Right lobe of liver (tissue), 6 donors: ENCODE measurements around the gene ZBTB7B. TPM values are rescaled to one million over a fixed set of nuclear protein-coding genes. Genes with fewer than 3 reads are reported as not detected.

Experiments
- ATAC-seq, 4 donors: fragments of 200-7000 bp; cut with Tn5 transposase; one replicate each; pipeline ENCODE4 v1.9.1; 2020; ENCODE audit warnings: mild to moderate bottlenecking in 4 of 4, moderate library complexity in 4 of 4
- DNase-seq, 3 donors: peaks; one replicate each; pipeline ENCODE4 v3.0.0-alpha.2; 2020
- H3K27ac ChIP-seq, 3 donors: fragments of 200-600 bp; one replicate each; pipeline ENCODE4 v1.8.0; 2022
- H3K27me3 ChIP-seq, 2 donors: fragments of 200-600 bp; one replicate each; pipeline ENCODE4 v1.8.0; 2022
- H3K36me3 ChIP-seq, 4 donors: fragments of 200-600 bp; sonication (generic) in 1 of 4; one replicate each; pipeline versions ENCODE4 v1.5.1 to v1.8.0; 2017 to 2022; ENCODE audit warnings: control low read depth in 1 of 4
- H3K4me1 ChIP-seq, 4 donors: fragments of 200-600 bp; sonication (generic) in 1 of 4; one replicate each; pipeline versions ENCODE4 v1.5.1 to v1.8.0; 2017 to 2022; ENCODE audit warnings: control low read depth in 1 of 4
- H3K4me3 ChIP-seq, 3 donors: fragments of 200-600 bp; one replicate each; pipeline ENCODE4 v1.8.0; 2022
- H3K9me3 ChIP-seq, 4 donors: fragments of 200-600 bp; sonication (generic) in 1 of 4; one replicate each; pipeline versions ENCODE4 v1.5.1 to v1.8.0; 2017 to 2022; ENCODE audit warnings: control low read depth in 1 of 4
- POLR2A ChIP-seq: fragments of 450-650 bp; IDR thresholded peaks from one replicate; pipeline ENCODE4 v1.6.1; 2017; ENCODE audit warnings: antibody characterized with exemption, mild to moderate bottlenecking
- WGBS: methylation state at CpG from one replicate; pipeline ENCODE4 v1.1.6; 2018; ENCODE audit warnings: low coverage, low lambda C conversion rate; ENCODE audit not compliant: insufficient coverage; ENCODE audit errors: missing lambda C conversion rate; 5-methylcytosine and 5-hydroxymethylcytosine counted together
- intact Hi-C, 2 donors: fragments of 100-400 bp; cut with DNase I; formaldehyde crosslinking; loops; one replicate each; pipeline versions ENCODE4 v1.11.2 to v1.14.1; 2022
- total RNA-seq, 6 experiments: library from RNA; depleted of rRNA in 2 of 6; stranded (reverse); fragments of >200 nt in 2 of 6; fragmentation: NEBNext Ultra II Directional in 3 of 6; extraction: Animal tissue kit (Norgen Biotek cat#: 25700) in 3 of 6; gene quantifications; one replicate each; pipeline versions ENCODE4 v1.1.0 to v1.2.4, GENCODE V29; 2016 to 2023
- TF ChIP-seq, protein P1 (sequence below), 4 donors: fragments of 200-600 bp in 3 of 4; fragments of 450-650 bp in 1 of 4; IDR thresholded peaks; one replicate each; pipeline versions ENCODE4 v1.5.1 to v1.8.0; 2016 to 2022; ENCODE audit warnings: antibody characterized with exemption in 4 of 4, mild to moderate bottlenecking in 2 of 4
- donor health status: DM: no; HTN: yes; CAD: no.
- donor health status: DM: no; HTN: no; CAD: no.
- donor health status: DM: no; HTN: no; CAD: no.
- donor health status: DM: no; HTN: yes; CAD: no.
- donor health status: DM: no; HTN: yes; CAD: no.

ZBTB7B gene
- total RNA-seq, 6 experiments from 2014 or later, result 35.0 to 83.8 (median 38.8) TPM

DNA sequence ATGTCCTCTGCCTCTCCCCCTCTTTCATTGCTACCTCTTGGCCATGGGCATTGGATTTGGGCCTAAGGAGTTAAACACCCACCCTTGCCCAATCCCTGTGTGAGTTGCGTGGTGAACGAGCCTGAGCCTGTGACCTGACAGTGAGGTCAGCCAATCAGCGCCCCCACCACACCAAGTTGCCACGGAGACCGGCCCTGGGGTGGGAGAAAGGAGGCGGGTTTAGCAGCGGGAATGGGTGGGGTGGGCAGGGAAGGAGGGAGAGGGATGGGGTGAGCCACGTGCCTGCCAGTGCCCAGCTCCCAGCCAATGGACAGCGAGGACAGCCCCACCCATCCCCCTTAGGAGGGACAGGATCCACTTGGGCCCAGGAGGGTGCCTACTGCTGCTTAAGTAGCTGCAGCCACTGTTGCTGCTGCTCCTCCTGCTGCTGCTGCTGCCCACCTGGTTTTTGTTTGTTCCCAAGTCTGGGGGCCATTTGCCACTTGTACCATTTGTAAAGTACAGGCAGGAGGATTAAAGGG, 9.5 kb downstream of the ZBTB7B start:
- Histone ChIP-seq H3K36me3 (peaks cover 0 to 21% (median 13%) of the 10 kb centered on the region in 4 donors), H3K4me1 (peaks cover 0 to 65% (median 21%) of the 10 kb centered on the region in 4 donors), H3K27me3 (no peaks in the 10 kb centered on the region), H3K27ac (peak overlapping the region in 1 of 3 donors; percentile 1), H3K4me3 (no peak overlapping the region), H3K9me3 (no peaks in the 10 kb centered on the region)
- WGBS, result 16% methylated on average over 4 of the region's 9 CpGs
- DNase-seq (peak; percentile 47 to 76 (median 68)), ATAC-seq (peak; percentile 16 to 50 (median 23))
- TF ChIP-seq POLR2A, result no peak
- TF ChIP-seq, protein P1, sequence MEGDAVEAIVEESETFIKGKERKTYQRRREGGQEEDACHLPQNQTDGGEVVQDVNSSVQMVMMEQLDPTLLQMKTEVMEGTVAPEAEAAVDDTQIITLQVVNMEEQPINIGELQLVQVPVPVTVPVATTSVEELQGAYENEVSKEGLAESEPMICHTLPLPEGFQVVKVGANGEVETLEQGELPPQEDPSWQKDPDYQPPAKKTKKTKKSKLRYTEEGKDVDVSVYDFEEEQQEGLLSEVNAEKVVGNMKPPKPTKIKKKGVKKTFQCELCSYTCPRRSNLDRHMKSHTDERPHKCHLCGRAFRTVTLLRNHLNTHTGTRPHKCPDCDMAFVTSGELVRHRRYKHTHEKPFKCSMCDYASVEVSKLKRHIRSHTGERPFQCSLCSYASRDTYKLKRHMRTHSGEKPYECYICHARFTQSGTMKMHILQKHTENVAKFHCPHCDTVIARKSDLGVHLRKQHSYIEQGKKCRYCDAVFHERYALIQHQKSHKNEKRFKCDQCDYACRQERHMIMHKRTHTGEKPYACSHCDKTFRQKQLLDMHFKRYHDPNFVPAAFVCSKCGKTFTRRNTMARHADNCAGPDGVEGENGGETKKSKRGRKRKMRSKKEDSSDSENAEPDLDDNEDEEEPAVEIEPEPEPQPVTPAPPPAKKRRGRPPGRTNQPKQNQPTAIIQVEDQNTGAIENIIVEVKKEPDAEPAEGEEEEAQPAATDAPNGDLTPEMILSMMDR (IDR thresholded peaks at IDR 0.05), result no peak
- intact Hi-C loops, result no loop called here

GRCh38 chr1:155012776-155013602, 10.4 kb downstream of the ZBTB7B start:
- WGBS, result 36% methylated on average over 2 of the region's 3 CpGs
- TF ChIP-seq POLR2A, result no peak
- TF ChIP-seq, protein P1 (IDR thresholded peaks at IDR 0.05), result no peak
- intact Hi-C loops, result no loop called here
- Histone ChIP-seq H3K36me3 (peaks cover 0 to 21% (median 13%) of the 10 kb centered on the region in 4 donors), H3K4me3 (no peak overlapping the region), H3K27me3 (no peaks in the 10 kb centered on the region), H3K27ac (peak overlapping the region in 1 of 3 donors; percentile 1), H3K4me1 (peaks cover 0 to 58% (median 20%) of the 10 kb centered on the region in 4 donors), H3K9me3 (no peaks in the 10 kb centered on the region)
- no peak for ATAC-seq
- peak in 1 of 3 donors; percentile 3 for DNase-seq

DNA sequence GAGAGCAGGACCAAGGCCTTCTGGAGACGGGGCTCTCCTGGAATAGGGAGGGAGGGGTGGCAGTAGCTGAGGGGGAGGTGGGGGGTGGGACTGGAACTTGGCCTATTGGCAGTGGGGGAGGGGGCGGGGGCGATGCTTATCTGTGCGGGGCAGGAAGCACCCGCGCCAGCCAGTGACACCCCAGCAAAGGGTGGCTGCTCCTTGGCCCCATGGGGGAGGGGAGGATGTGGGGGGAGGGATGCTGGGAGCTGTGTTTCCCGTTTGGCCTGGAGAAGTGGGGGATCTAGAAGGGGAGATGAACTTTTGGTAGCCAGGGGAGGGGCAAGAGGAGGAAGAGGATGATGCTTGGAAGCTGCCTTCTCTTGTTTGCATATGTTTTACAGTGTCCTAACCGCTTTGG, 11.0 kb downstream of the ZBTB7B start:
- no peaks in the 10 kb centered on the region for H3K9me3 ChIP-seq
- no peak overlapping the region for H3K27ac ChIP-seq
- peaks cover 0 to 51% (median 19%) of the 10 kb centered on the region in 4 donors for H3K4me1 ChIP-seq
- no peak for TF ChIP-seq POLR2A
- TF ChIP-seq, protein P1 (IDR thresholded peaks at IDR 0.05), result no peak
- intact Hi-C loops, result no loop called here
- H3K4me3 ChIP-seq, result no peak overlapping the region
- peak in 1 of 3 donors; percentile 23 for DNase-seq
- H3K36me3 ChIP-seq, result peaks cover 0 to 21% (median 13%) of the 10 kb centered on the region in 4 donors
- ATAC-seq, result no peak
- WGBS, result 35% methylated on average over 4 of the region's 8 CpGs
- no peaks in the 10 kb centered on the region for H3K27me3 ChIP-seq

- ATAC-seq, result no peak
- H3K27me3 ChIP-seq, result no peaks in the 10 kb centered on the region
- H3K4me1 ChIP-seq, result peaks cover 0 to 42% (median 14%) of the 10 kb centered on the region in 4 donors
- DNase-seq, result peak in 1 of 3 donors; percentile 19
- 60% methylated on average over 2 of the region's 31 CpGs for WGBS
- intact Hi-C loops, result no loop called here
- H3K27ac ChIP-seq, result no peak overlapping the region
- H3K36me3 ChIP-seq, result peaks cover 0 to 21% (median 13%) of the 10 kb centered on the region in 4 donors
- TF ChIP-seq, protein P1 (IDR thresholded peaks at IDR 0.05), result no peak
- no peak for TF ChIP-seq POLR2A
- H3K9me3 ChIP-seq, result no peaks in the 10 kb centered on the region
- H3K4me3 ChIP-seq, result no peak overlapping the region
Measured at GRCh38 chr1:155014709-155015508, 12.3 kb downstream of the ZBTB7B start.
